Measurements from ENCODE around the gene MARK3.

The MARK3 gene

DNA sequence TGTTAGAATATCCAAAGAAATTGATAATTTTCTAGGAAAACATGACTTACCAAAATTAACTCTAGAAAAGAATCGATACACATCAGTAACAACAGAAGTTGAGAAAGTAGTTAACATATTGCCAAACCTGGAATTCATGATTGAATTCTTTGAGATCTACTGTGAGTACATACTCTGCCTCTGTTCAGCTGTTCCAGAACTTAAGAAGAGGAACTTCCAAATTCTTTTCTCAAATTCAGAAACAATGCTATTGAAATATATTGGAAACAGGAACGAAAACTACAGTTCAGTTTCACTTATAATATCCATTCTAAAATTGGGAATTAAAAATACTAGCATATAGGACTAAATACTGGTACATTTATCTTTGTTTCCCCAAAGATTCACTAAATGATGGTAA lies 57.9 kb downstream of the MARK3 start:
- no peak for DNase-seq

DNA sequence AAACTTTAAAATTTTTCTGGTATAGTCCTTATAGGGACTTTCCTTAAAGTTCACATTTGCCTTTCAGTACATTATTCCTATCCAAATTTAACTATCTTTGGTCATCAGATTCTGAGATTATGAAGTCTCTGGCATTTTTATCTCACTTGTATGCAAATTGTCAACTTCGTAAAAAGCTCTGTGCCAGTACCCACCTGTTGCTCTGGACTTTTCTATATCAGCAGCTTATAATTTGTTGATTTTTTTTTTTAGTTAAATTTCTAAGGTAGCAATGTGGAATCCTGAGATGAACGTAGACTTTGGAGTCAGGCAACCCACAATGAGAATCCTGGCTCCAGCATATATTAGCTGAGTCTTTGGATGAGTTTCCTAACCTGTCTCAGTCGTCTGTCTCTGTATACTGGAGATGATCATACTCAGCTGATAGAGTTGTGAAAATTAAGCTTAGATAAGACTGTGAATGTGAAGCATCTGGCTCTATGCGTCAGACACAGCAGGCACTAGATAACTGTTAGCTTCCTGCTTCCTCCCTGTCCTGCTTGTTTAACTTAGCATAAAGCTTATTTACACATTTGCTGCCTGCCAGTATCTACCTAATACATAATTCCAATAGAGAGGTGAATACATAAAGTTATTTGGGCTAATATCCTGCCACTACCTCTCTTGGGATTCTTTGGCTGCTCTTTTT lies 59.8 kb downstream of the MARK3 start:
- no peak for DNase-seq

DNA sequence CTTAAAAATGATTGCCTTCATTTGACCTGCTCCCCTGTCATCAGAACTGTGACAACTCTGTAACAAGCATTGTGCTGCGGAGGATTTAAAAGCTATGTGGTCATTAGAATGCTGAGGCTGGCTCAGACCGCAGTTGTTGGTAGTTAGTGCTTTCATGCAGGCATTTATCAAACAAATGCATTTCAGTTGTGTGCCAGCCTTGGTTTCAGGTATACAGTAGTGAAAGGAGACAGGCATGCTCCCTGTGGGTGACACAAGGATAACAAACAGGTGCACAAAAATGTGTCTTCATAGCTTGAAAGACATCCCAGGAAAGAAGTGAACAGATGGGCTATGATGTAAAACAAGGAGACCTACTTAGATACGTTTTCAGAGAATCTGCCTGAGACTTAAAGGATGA lies 60.6 kb downstream of the MARK3 start:
- no peak for DNase-seq

DNA sequence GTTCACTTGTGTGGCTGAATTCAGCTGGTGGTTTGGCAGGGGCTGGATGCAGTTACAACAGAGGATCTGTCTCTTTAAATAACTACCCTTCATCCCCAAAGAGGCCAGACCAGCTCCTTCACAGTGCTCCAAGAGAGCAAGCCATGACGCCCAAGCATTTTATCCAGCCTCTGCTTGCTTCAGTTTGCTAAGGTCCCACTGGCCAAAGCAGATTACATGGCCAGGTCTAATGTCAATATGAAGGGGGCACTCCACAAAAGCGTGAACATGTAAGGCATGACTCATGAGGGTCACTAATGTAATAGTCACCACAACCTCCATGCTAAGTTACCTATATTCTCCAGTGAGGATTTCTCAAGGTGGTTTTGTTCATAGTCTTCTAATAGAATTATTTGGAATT lies 62.9 kb downstream of the MARK3 start:
- DNase-seq = no peak

DNA sequence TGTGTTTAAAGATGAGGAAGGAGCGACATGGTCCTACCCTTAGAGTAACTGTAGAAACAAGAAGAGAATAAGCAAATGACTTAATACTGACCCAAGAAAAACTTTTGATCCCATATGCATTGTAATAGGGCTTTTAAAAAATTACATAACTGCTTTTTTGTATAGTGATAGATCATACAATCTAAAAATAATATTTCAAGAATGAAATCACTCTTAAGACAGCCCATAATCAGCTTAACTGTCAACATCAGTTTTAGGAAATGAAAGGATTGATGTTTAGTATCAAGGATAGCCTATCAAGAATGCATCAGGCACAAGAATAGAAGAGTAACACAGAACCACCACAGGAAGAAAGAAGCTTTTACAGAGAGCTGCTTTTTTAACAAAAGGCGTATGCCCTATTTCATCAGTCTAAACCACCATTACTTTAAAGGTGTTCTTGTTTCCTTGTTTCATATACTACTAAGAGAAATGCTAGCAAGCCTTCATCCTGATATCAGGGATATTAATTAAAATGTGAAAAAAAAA lies 64.5 kb downstream of the MARK3 start:
- DNase-seq = no peak

DNA sequence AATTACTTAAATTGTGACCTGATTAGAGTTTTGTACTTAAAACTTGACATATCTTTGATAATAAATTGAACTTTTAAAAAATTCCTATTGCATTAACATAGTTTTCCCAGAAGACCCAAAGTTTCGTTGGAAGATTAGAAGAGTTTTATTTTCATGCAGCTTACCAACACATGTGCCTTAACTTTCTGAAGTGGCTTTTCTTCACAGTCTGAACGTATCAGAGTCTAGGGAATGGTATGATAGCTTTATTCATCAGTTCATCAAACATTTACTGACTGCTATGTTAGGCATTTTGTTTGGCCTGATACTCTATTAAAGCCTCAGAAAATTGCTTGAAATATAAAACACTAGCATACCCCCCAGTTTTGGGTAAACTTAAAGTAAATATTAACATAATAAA lies 65.2 kb downstream of the MARK3 start:
- DNase-seq = no peak

DNA sequence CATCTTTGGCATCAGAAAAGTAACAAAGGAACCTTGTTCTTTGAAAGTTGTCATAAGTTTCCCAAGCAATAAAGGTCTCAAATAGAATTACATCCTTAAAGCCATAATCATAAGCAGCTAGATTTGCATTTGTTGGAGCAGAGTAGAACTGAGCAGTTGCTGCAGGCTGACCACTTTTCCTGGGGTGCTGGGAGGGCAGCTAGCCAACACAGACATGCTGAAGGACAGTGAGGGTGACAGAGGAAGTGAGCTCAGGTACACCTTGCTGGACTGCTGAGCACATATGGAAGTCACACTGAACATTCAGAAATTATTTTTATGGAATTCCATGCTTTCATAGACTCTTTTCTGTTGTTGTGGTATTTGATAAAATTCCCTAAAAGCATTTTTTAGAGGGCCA lies 66.2 kb downstream of the MARK3 start:
- no peak for DNase-seq

DNA sequence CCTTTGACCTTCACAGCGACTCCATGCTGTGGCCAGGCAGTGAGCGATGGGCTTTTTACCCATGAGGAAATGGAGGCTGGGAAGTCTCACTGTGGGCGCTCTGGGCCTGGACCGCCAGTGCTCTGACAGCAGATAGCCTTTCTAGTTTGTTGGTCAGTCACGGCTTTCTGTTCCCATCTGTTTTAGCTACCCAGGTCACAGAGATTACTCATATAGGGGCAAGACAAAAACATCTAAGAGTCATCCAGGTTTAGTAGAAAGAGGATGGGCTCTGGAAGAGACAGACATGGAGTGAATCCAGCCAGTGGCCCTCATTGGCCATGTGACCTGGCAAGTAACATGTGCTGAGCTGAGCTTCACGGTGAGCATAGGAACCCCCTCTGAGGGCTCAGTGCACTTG lies 68.6 kb downstream of the MARK3 start:
- no peak for DNase-seq

DNA sequence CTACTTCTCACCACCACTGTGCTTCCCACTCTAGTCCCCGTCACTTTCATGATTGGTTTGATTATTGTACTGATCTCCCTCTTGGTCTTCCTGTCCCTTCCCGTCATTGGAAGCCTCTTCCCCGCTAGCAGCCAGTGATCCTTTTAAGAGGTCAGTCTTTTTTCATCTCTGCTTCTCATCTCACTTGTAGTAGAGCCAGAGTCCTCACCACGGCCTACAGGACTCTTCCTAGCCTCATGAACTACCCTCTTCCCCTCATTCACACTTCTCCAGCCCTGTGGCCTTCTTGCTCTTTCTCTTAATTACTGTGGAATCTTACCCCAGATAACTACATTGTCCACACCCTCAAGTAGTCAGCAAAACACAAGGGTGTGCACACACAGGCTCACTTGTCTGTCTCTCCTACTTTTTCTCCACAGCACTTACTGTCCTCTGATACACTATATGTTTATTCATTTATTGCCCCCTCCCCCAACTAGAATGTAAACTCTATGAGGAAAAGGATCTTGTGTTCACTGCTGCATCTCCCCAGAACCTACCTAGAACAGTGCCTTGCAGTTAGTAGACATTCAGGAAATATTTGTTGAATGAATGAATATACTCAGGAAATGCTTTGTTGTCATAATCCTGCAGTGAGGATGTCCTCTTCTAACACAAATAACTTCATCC lies 71.1 kb downstream of the MARK3 start:
- DNase-seq = no peak

DNA sequence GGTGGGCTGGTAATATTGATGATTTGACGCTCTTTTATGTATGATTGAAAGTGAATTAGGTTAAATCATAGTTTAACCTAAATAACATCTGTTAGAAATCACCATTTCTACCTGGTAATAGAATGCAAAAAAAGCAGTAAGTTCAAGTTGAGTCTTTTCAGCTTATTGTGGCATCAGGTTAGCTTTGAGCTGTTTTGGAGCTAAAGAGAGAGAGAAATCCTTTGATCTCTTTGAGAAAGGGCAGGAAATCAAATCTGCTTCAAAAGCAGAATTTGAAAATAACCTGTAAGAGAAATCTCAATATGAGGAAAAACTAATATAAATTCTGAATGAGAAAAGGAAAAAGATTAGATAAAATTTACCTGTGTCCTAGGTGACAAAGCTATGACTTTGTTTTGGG lies 75.2 kb downstream of the MARK3 start:
- no peak for DNase-seq

DNA sequence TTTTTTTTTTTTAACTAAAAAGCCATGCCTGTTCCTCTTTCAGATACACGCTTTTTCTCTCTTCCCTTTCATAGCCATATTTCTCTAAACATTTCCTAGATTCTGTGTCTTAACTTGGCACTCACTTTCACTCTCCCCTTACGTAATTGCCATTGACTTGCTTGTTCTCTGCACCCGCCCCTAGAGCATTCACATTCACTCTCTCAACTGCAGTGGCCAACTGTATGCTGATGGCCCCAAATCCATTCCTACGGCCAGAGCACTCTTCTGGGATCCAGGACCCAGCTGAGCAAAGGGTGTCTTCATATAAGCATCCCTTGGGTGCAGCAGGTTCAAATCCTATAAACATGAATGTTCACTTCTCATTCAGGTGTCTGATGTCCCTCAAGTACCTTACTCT lies 77.9 kb downstream of the MARK3 start:
- no peak for DNase-seq

DNA sequence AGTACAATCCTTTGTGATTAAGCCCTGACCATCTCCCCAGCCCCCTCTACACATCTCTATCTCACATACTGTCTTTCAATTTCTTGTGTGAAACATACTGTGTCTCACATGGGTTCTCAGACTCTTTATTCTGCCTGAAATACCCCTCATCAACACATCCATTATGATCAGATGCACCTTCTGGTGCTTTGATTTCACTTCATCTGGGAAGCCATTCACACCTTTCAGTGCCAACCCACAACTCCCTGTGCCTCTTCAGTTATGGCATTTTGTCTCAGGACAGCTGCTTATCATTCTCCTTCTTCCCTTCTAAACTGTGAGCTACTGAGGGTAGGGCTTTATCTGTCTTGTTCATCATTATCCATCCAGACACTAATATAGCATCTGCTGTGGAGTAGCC lies 78.6 kb downstream of the MARK3 start:
- no peak for DNase-seq

DNA sequence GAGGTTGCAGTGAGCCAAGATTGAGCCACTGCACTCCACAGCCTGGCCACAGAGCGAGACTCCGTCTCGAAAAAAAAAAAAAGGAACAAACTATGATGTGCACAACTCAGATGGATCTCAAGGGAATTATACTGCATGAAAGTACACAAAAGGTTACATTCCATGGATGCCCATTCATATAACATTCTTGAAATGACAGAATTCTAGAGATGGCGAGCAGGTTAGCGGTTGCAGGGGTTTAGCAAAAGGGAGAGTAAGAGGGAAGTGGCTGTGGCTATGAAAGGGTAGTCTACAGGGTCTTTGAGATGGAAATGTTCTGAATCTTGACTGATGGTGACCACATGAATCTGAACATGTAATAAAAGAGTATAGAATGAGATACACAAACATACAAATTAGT lies 87.7 kb downstream of the MARK3 start:
- no peak for DNase-seq

DNA sequence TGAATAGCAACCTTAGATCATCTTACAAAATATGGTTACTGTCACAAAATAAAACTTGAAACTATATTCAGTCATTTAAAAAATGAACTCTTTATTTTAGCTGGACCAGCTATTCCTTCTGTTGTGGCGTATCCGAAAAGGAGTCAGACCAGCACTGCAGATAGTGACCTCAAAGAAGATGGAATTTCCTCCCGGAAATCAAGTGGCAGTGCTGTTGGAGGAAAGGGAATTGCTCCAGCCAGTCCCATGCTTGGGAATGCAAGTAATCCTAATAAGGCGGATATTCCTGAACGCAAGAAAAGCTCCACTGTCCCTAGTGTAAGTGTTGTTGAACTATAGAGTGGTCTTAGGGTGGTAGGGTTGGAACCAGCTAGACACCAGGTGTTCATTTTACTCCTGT lies 89.7 kb downstream of the MARK3 start:
- no peak for DNase-seq

DNA sequence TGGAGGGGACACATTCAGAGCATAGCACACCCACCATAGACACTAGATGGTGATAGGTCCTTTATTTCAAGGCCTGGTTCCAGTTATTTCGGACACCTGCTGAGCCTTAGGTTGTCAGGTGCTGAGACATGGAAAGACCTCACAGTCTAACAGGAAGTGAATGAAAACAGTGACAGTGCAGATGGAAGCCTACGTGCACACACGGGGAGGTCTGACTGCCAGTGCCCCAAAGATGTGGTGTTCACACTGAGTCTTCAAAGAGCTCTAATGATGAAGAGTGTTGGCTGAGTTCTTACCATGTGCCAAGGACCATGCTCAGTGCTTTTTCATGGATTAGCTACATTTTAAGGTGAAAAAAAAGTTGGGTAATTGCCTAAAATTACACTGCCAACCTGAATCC lies 90.8 kb downstream of the MARK3 start:
- DNase-seq = no peak

DNA sequence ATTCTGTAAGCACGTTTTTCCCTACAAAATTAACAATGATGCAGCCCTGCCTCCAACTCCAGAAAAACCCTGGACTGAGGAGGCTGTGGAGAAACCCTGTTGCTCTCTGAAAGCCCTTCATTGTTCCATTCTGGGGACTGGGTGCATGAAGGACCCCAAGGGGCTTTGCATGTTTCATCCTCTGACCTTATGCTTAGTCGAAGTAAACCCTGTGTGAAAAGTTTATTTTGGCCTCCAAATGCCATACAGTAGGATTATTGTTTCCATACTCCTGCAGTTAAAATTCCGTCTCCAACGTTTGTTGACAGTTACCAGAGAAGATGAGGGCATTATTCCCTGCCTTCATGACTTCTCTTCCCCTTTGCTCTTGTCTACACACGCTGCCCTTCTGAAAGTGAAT lies 91.4 kb downstream of the MARK3 start:
- DNase-seq = no peak

DNA sequence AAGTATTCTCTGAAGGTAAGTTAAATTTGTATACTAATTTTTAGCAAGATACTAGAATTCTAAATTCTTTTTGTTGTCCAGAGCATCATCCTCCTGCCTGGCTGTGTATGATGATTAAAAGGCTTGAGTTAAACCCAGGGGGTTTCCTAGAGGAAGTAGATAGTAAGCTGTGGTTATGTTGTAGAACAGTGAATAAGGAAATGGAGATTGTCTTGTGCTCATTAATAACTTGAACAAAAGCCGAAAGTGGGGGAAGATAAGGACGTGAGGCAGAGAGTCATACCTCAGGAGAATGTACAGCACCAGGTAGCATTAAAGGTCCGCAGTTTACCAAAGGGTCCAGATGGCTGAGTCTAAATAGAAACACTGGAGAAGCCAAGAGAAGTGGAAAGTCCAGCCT lies 95.4 kb downstream of the MARK3 start:
- no peak for DNase-seq

DNA sequence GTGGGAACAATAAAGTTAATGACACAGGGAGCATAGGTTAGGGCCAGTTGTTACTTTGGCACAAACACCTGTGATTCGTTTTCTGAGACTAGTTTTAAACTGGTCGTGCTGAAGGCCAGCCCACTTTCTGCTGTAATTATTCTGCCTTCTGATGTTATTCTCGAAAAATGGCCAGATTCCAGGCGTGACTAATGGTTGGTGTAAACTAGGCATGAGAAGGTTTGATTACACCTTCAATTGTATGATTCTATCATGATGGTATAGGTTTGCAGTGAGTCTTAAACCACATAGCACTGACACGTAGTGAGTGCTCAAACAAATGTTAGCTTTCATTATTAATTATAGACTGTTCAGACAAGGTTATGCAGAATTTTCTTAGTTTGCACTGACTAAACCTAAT lies 98.4 kb downstream of the MARK3 start:
- DNase-seq = no peak

DNA sequence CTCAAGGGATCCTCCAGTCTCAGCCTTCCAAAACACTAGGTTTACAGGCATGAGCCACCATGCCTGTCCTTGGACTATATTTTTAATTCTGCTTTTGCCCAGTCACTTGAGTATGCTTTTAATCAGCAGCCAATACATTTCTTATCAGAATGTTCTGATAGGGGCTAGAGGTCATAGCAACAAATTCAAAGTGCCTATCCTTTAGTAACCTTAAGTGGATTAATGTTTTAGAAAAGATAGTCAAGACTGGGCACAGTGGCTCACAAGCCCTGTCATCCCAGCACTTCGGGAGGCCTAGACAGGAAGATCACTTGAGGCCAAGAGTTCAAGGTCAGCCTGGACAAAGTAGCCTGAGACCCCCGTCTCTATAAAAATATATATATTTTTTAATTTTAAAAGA lies 100.3 kb downstream of the MARK3 start:
- DNase-seq = no peak

DNA sequence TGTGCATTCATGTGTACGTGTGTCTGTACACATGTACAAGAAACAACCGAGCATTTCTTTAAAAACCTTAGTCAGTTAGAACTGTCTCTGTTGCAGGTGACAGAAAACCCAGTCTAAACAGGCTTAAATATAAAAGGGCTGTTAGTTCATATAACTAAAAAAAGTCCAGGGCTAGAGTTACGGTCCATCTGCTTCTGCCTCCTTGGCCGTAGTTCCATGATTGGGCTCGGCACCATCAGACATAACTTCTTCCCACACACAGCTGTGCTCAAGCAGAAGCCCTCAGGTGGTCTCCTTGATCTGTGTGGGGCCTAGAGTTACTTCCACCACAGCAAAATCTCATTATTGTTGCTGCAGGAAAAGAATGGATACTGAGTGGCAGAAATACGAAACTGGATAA lies 102.9 kb downstream of the MARK3 start:
- no peak for DNase-seq

DNA sequence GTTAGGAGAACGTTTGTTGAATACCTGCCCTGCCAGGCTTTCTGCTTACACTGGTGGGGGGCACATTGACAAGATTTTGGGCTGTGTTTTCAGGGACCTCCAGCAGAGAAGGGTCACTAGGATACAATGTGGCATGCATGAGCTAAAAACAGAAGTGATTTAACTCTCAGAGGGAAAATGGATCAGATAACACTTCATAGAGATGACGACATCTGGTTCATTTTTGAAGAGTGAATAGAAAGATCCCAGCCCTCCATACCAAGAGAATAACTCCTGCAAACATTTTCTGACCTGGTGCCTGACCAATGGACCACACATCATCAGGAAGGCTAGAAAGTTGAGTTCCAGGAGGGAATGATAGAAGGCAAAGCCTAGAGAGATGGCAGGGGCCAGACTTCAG lies 103.7 kb downstream of the MARK3 start:
- no peak for DNase-seq

DNA sequence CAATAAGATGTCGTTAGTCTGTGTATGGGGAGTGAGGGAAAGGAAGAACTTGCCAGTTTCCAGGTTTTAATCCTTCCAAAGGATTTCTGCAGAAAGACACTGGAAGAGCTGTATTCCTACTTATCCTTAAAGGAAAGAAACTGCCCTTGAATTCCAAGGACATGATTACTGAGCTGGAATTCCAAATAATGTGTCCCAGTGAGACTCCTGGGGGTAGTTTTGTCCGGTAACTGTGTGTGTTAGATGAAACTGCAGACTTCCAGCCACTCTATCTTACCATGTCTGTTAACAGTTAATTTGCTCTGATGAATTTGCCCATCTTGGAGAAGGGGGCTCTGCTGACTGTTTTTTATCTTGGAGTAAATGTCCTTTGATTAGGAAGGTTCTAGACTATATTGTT lies 104.4 kb downstream of the MARK3 start:
- no peak for DNase-seq

DNA sequence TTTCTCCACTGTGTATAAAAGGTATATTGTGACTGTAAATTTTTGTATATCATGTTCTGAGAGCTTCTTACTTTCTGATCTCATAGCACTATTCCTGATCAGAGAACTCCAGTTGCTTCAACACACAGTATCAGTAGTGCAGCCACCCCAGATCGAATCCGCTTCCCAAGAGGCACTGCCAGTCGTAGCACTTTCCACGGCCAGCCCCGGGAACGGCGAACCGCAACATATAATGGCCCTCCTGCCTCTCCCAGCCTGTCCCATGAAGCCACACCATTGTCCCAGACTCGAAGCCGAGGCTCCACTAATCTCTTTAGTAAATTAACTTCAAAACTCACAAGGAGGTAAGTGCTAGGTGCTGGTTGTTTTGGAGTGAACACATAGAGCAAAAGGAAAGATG lies 106.5 kb downstream of the MARK3 start:
- DNase-seq = no peak

DNA sequence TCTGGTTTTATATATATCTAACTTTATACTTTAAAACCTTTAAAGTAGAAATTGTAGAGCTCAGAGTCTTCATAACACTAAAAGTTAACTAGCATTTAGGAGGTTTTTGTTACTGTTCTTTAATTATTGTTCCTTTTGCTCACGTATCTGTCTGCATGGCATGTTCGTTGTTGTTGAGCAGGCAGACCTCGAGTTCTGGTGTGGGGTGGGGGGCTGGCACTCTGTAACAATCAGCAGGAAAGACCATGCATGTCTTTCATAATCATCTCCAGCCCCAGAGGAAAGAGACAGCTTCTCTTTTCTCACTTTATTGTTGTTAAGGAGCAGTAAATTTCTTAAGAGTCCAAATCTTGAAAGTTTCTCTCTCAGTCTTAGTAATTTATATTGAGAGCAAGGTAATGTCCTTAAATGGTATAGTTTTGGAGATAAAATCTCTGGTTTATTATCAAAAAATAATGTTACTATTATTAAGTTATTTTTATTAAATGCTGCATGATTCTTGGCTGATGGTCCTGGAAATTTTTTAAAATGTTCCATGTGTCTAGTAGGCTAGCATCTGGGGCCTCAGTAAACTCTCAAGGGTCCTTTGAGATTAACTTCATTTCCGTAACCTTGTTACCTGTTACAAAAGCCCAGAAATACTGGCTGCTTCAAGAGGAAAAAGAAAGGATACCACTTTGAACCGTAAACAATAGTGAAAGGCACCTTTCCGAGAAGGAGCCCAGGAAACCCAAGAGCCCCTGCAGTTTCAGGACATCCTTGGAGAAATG lies 107.1 kb downstream of the MARK3 start:
- no peak for DNase-seq

Data from T1000 (cell line).